Measurements from ENCODE around the gene NPIPB4. TPM values are rescaled to one million over a fixed set of nuclear protein-coding genes. Genes with fewer than 3 reads are reported as not detected.
"Not testable (repeated sequence)": the region's sequence is repeated elsewhere in the genome, so short reads cannot be mapped to it uniquely, and the experiment has no call there.

The NPIPB4 gene
- total RNA-seq: 100 to 1,000 TPM; 177 to 222 TPM
- 44.1 TPM for polyA plus RNA-seq (2013, experiment 1 of 2)
- 41.6 TPM for polyA plus RNA-seq (2013, experiment 2 of 2)
- long read RNA-seq, experiment 1, partial matches to known transcripts: 0 of 1 reads
- long read RNA-seq, experiment 1, other reads (novel, unspliced or antisense): 1 of 1 reads
- long read RNA-seq, experiment 2, partial matches to known transcripts: 1 of 7 reads
- long read RNA-seq, experiment 2, other reads (novel, unspliced or antisense): 6 of 7 reads
- long read RNA-seq, experiment 3, partial matches to known transcripts: 0 of 5 reads
- long read RNA-seq, experiment 3, other reads (novel, unspliced or antisense): 5 of 5 reads
- long read RNA-seq, experiment 4, partial matches to known transcripts: 0 of 1 reads
- long read RNA-seq, experiment 4, other reads (novel, unspliced or antisense): 1 of 1 reads

DNA sequence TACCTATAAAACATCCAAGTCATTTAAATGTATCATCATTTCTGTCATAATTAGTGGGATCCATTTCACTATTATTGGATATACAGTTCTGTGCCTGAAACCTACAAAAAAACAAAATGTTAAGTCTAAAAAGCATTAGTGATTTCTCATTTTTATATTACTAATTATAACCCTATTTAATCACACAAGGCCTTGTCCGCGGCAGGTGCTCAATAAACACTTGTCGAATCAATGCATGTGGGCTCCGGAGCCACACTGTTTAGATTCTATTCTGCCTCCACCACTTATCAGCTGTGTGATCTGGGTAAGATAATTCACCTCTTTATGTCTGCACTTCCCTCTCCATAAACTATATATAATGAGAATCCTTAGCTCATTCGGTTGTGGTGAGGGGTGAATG is at the start of gene NPIPB4:
NPIPB4 (minus strand) TSS at position 101 of the 400 bp plus-strand sequence. CDS start 378 bp downstream, outside the sequence.
- H3K9me3 ChIP-seq (ENCODE audit: control insufficient read depth, low read length); H3K9me3 Mint-ChIP-seq; H3K4me1 ChIP-seq (ENCODE audit: control insufficient read depth, insufficient read depth, low read length); DNase-seq; H3K4me3 Mint-ChIP-seq; H3K4me1 Mint-ChIP-seq; H3K27me3 ChIP-seq (ENCODE audit: control insufficient read depth, insufficient read depth, low read length, poor library complexity, severe bottlenecking); H3K9ac ChIP-seq (ENCODE audit: extremely low read depth, low read length, poor library complexity, severe bottlenecking); H3K27me3 Mint-ChIP-seq (ENCODE audit: insufficient read depth); H3K36me3 ChIP-seq (ENCODE audit: control insufficient read depth, insufficient read depth, low read length); H3K27ac ChIP-seq (ENCODE audit: low read depth, low read length); H3K4me3 ChIP-seq (ENCODE audit: low read length); H3K27ac Mint-ChIP-seq; H3K36me3 Mint-ChIP-seq (ENCODE audit: low read depth): not testable (repeated sequence)
- no CpG with 5 or more reads among the region's 5 CpGs for WGBS, 2 experiments (ENCODE audit: insufficient coverage in 1 of 2, insufficient read length in 1 of 2)

GRCh38 chr16:21898998-21899397 is 41.4 kb upstream of the NPIPB4 start:
- not testable (repeated sequence) for H3K9ac ChIP-seq (ENCODE audit: extremely low read depth, low read length, poor library complexity, severe bottlenecking); H3K27ac ChIP-seq (ENCODE audit: low read depth, low read length); H3K4me3 ChIP-seq (ENCODE audit: low read length); H3K36me3 ChIP-seq (ENCODE audit: control insufficient read depth, insufficient read depth, low read length); H3K27ac Mint-ChIP-seq; H3K27me3 Mint-ChIP-seq (ENCODE audit: insufficient read depth); H3K36me3 Mint-ChIP-seq (ENCODE audit: low read depth); H3K9me3 Mint-ChIP-seq; DNase-seq; H3K4me3 Mint-ChIP-seq; H3K27me3 ChIP-seq (ENCODE audit: control insufficient read depth, insufficient read depth, low read length, poor library complexity, severe bottlenecking); H3K4me1 Mint-ChIP-seq; H3K4me1 ChIP-seq (ENCODE audit: control insufficient read depth, insufficient read depth, low read length); H3K9me3 ChIP-seq (ENCODE audit: control insufficient read depth, low read length)
- WGBS, 2 experiments (ENCODE audit: insufficient coverage in 1 of 2, insufficient read length in 1 of 2): 92 to 100% methylated on average over 1 to 2 of the region's 5 CpGs

DNA sequence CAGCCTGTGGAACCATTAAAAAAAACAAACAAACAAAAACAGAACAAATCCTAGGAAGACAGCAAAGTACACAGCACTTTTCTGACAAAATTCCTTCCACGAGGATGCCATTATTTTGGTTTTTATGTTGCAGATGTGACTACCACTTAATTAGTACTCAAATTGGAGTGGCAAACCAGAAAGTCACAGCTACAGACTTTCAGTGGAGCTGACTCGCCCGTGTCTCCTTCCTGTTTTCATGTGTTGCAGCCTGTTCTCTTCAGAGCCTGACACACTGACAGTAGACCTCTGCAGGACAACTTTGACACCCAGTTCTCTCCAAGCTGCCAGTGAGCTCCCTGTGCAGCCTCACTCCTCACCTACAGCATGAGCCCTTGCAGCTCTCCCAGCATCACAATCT is 24.4 kb upstream of the NPIPB4 start:
- not testable (repeated sequence) for H3K4me3 Mint-ChIP-seq; H3K36me3 Mint-ChIP-seq (ENCODE audit: low read depth); H3K4me1 Mint-ChIP-seq; H3K27ac ChIP-seq (ENCODE audit: low read depth, low read length); H3K27ac Mint-ChIP-seq; H3K36me3 ChIP-seq (ENCODE audit: control insufficient read depth, insufficient read depth, low read length); H3K27me3 ChIP-seq (ENCODE audit: control insufficient read depth, insufficient read depth, low read length, poor library complexity, severe bottlenecking); H3K4me1 ChIP-seq (ENCODE audit: control insufficient read depth, insufficient read depth, low read length); H3K4me3 ChIP-seq (ENCODE audit: low read length); H3K9ac ChIP-seq (ENCODE audit: extremely low read depth, low read length, poor library complexity, severe bottlenecking); H3K27me3 Mint-ChIP-seq (ENCODE audit: insufficient read depth); H3K9me3 Mint-ChIP-seq; H3K9me3 ChIP-seq (ENCODE audit: control insufficient read depth, low read length); DNase-seq
- WGBS, 2 experiments (ENCODE audit: insufficient coverage in 1 of 2, insufficient read length in 1 of 2): 74% methylated on average over 3 of the region's 3 CpGs; no CpG with 5 or more reads in 1 of the 2 experiments

GRCh38 chr16:21837186-21837585 is 20.4 kb downstream of the NPIPB4 start:
- H3K9me3 Mint-ChIP-seq; H3K9me3 ChIP-seq (ENCODE audit: control insufficient read depth, low read length); H3K36me3 ChIP-seq (ENCODE audit: control insufficient read depth, insufficient read depth, low read length); H3K4me1 Mint-ChIP-seq; H3K4me3 Mint-ChIP-seq; H3K4me3 ChIP-seq (ENCODE audit: low read length); DNase-seq; H3K9ac ChIP-seq (ENCODE audit: extremely low read depth, low read length, poor library complexity, severe bottlenecking); H3K4me1 ChIP-seq (ENCODE audit: control insufficient read depth, insufficient read depth, low read length); H3K27ac ChIP-seq (ENCODE audit: low read depth, low read length); H3K27ac Mint-ChIP-seq; H3K36me3 Mint-ChIP-seq (ENCODE audit: low read depth); H3K27me3 Mint-ChIP-seq (ENCODE audit: insufficient read depth); H3K27me3 ChIP-seq (ENCODE audit: control insufficient read depth, insufficient read depth, low read length, poor library complexity, severe bottlenecking): not testable (repeated sequence)
- WGBS, 2 experiments (ENCODE audit: insufficient coverage in 1 of 2, insufficient read length in 1 of 2): 10 to 15% methylated on average over 2 of the region's 13 CpGs

DNA sequence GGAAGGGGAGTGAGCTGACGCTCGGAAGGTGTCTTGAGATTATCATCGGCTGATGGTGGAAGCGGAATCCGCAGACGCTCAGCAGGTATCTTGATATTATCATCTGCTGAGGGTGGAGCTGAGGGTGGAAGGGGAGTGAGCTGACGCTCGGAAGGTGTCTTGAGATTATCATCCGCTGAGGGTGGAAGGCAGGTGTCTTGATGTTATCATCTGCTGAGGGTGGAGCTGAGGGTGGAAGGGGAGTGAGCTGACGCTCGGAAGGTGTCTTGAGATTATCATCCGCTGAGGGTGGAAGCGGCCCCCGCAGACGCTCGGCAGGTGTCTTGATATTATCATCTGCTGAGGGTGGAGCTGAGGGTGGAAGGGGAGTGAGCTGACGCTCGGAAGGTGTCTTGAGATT is 21.2 kb downstream of the NPIPB4 start:
- H3K27ac ChIP-seq (ENCODE audit: low read depth, low read length); H3K4me3 ChIP-seq (ENCODE audit: low read length); H3K9me3 Mint-ChIP-seq; H3K9me3 ChIP-seq (ENCODE audit: control insufficient read depth, low read length); H3K4me1 ChIP-seq (ENCODE audit: control insufficient read depth, insufficient read depth, low read length); DNase-seq; H3K27me3 Mint-ChIP-seq (ENCODE audit: insufficient read depth); H3K36me3 ChIP-seq (ENCODE audit: control insufficient read depth, insufficient read depth, low read length); H3K4me1 Mint-ChIP-seq; H3K4me3 Mint-ChIP-seq; H3K27ac Mint-ChIP-seq; H3K36me3 Mint-ChIP-seq (ENCODE audit: low read depth); H3K27me3 ChIP-seq (ENCODE audit: control insufficient read depth, insufficient read depth, low read length, poor library complexity, severe bottlenecking); H3K9ac ChIP-seq (ENCODE audit: extremely low read depth, low read length, poor library complexity, severe bottlenecking): not testable (repeated sequence)
- WGBS, 2 experiments (ENCODE audit: insufficient coverage in 1 of 2, insufficient read length in 1 of 2): 4% methylated on average over 3 of the region's 18 CpGs; no CpG with 5 or more reads in 1 of the 2 experiments

DNA sequence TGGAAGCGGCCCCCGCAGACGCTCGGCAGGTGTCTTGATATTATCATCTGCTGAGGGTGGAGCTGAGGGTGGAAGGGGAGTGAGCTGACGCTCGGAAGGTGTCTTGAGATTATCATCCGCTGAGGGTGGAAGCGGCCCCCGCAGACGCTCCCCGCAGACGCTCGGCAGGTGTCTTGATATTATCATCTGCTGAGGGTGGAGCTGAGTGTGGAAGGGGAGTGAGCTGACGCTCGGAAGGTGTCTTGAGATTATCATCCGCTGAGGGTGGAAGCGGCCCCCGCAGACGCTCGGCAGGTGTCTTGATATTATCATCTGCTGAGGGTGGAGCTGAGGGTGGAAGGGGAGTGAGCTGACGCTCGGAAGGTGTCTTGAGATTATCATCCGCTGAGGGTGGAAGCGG is 21.8 kb downstream of the NPIPB4 start:
- H3K36me3 Mint-ChIP-seq (ENCODE audit: low read depth); H3K4me1 ChIP-seq (ENCODE audit: control insufficient read depth, insufficient read depth, low read length); H3K4me3 Mint-ChIP-seq; H3K27me3 Mint-ChIP-seq (ENCODE audit: insufficient read depth); H3K27me3 ChIP-seq (ENCODE audit: control insufficient read depth, insufficient read depth, low read length, poor library complexity, severe bottlenecking); DNase-seq; H3K36me3 ChIP-seq (ENCODE audit: control insufficient read depth, insufficient read depth, low read length); H3K27ac ChIP-seq (ENCODE audit: low read depth, low read length); H3K9me3 ChIP-seq (ENCODE audit: control insufficient read depth, low read length); H3K4me1 Mint-ChIP-seq; H3K4me3 ChIP-seq (ENCODE audit: low read length); H3K27ac Mint-ChIP-seq; H3K9ac ChIP-seq (ENCODE audit: extremely low read depth, low read length, poor library complexity, severe bottlenecking); H3K9me3 Mint-ChIP-seq: not testable (repeated sequence)
- 24% methylated on average over 2 of the region's 24 CpGs; no CpG with 5 or more reads in 1 of the 2 experiments for WGBS, 2 experiments (ENCODE audit: insufficient coverage in 1 of 2, insufficient read length in 1 of 2)

GRCh38 chr16:21834211-21834610 is 23.3 kb downstream of the NPIPB4 start:
- not testable (repeated sequence) for DNase-seq; H3K36me3 ChIP-seq (ENCODE audit: control insufficient read depth, insufficient read depth, low read length); H3K4me1 ChIP-seq (ENCODE audit: control insufficient read depth, insufficient read depth, low read length); H3K9ac ChIP-seq (ENCODE audit: extremely low read depth, low read length, poor library complexity, severe bottlenecking); H3K9me3 Mint-ChIP-seq; H3K27ac Mint-ChIP-seq; H3K27me3 ChIP-seq (ENCODE audit: control insufficient read depth, insufficient read depth, low read length, poor library complexity, severe bottlenecking); H3K9me3 ChIP-seq (ENCODE audit: control insufficient read depth, low read length); H3K27me3 Mint-ChIP-seq (ENCODE audit: insufficient read depth); H3K36me3 Mint-ChIP-seq (ENCODE audit: low read depth); H3K4me1 Mint-ChIP-seq; H3K4me3 Mint-ChIP-seq; H3K27ac ChIP-seq (ENCODE audit: low read depth, low read length); H3K4me3 ChIP-seq (ENCODE audit: low read length)
- WGBS, 2 experiments (ENCODE audit: insufficient coverage in 1 of 2, insufficient read length in 1 of 2): 90% methylated on average over 1 of the region's 5 CpGs; no CpG with 5 or more reads in 1 of the 2 experiments
